SU-DHL-6 (cell line): ENCODE measurements around the gene MARCHF3.

Experiments used
- H2AFZ ChIP-seq: fragments of 200-600 bp; sonication (generic); 2 replicates; pipeline ENCODE4 v1.6.1; 2014; ENCODE audit warnings: low read depth, mild to moderate bottlenecking, moderate library complexity, mixed read lengths, antibody characterized with exemption, low read length; ENCODE audit not compliant: severe bottlenecking
- H3F3A ChIP-seq: fragments of 200-600 bp; shearing (Covaris generic); 2 replicates; pipeline ENCODE4 v1.6.0; 2016; ENCODE audit warnings: antibody characterized with exemption, mild to moderate bottlenecking; ENCODE audit not compliant: insufficient read depth
- H3K27ac ChIP-seq: fragments of 200-600 bp; sonication (generic); 2 replicates; pipeline ENCODE4 v1.5.1; 2016; ENCODE audit warnings: low read depth, mild to moderate bottlenecking, low read length, moderate library complexity, mixed read lengths
- H3K27me3 ChIP-seq: fragments of 200-600 bp; sonication (generic), shearing (Covaris generic); 2 replicates; pipeline ENCODE4 v1.6.0; 2014; ENCODE audit warnings: mild to moderate bottlenecking, low read length
- H3K36me3 ChIP-seq: fragments of 200-600 bp; sonication (generic); 2 replicates; pipeline ENCODE4 v1.6.1; 2014; ENCODE audit warnings: mild to moderate bottlenecking, low read length, mixed read lengths
- H3K4me2 ChIP-seq: fragments of 300-600, 200-600 bp; shearing (Covaris generic), sonication (generic); 2 replicates; pipeline ENCODE4 v1.6.0; 2014; ENCODE audit warnings: low read length, low read depth, mild to moderate bottlenecking; ENCODE audit not compliant: poor library complexity, severe bottlenecking
- H3K4me3 ChIP-seq: fragments of 200-600 bp; sonication (generic); 2 replicates; pipeline ENCODE4 v1.5.1; 2014; ENCODE audit warnings: antibody characterized with exemption, low read length, mild to moderate bottlenecking, mixed read lengths; ENCODE audit not compliant: insufficient read depth, poor library complexity, severe bottlenecking
- H3K79me2 ChIP-seq: fragments of 200-600 bp; sonication (generic); 2 replicates; pipeline ENCODE4 v1.6.1; 2014; ENCODE audit warnings: mild to moderate bottlenecking, low read length, moderate library complexity; ENCODE audit not compliant: insufficient read depth
- H3K9ac ChIP-seq: fragments of 200-600 bp; sonication (generic); 2 replicates; pipeline ENCODE4 v1.7.0; 2014; ENCODE audit warnings: mild to moderate bottlenecking, low read length
- H3K9me2 ChIP-seq: fragments of 200-600 bp; sonication (generic); replicated peaks from 2 replicates; pipeline ENCODE4 v1.6.1; 2014; ENCODE audit warnings: low read length; ENCODE audit not compliant: insufficient read depth
- H3K9me3 ChIP-seq: fragments of 200-600 bp; sonication (generic); 2 replicates; pipeline ENCODE4 v1.6.1; 2014; ENCODE audit warnings: low read length, mixed read lengths; ENCODE audit not compliant: insufficient read depth
- H4K20me1 ChIP-seq: fragments of 200-600 bp; sonication (generic); 2 replicates; pipeline ENCODE4 v1.6.1; 2014; ENCODE audit warnings: low read depth, mild to moderate bottlenecking, antibody characterized with exemption, low read length, moderate library complexity, mixed read lengths
- CTCF ChIP-seq: fragments of 200-600 bp; sonication (generic); IDR thresholded peaks from one replicate; pipeline ENCODE4 v1.5.1; 2017; ENCODE audit warnings: antibody characterized with exemption, mild to moderate bottlenecking, low read length, moderate library complexity; ENCODE audit not compliant: insufficient read depth, poor library complexity, severe bottlenecking
- EZH2phosphoT487 ChIP-seq: fragments of 200-600 bp; sonication (generic), shearing (Covaris generic); conservative IDR thresholded peaks from 2 replicates; pipeline ENCODE4 v1.6.1; 2018; ENCODE audit warnings: mild to moderate bottlenecking, antibody characterized with exemption, low read length, moderate library complexity, mixed read lengths

MARCHF3 gene

DNA sequence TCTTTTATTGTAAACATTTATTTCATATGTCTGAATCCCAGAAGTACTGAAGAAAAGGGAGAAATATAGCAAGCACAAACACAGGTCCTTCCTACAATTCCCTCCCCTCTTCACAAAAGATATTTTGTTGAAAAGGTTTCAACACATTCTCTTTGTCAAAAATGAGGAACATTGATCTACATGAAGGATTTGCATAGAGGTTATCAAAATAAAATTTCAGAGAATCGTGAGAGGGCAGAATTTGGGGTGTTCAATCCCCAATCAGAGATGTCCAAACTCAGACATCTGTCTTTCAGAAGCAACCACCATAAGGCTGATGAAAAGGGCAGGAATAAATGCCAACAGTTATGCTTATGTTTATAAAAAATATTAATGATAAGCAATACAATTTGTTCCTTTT lies 69.2 kb downstream of the MARCHF3 start:
- Histone ChIP-seq H3K4me2 (no peak overlapping the region), H3K27me3 (no peaks in the 10 kb centered on the region), H3K9ac (no peak overlapping the region), H3K9me2 (no peaks in the 10 kb centered on the region), H3K27ac (no peak overlapping the region), H4K20me1 (no peaks in the 10 kb centered on the region; the same call in 1 of the 2 replicates), H3F3A (no peaks in the 10 kb centered on the region), H3K36me3 (no peaks in the 10 kb centered on the region; the same call in 1 of the 2 replicates), H3K79me2 (no peaks in the 10 kb centered on the region), H2AFZ (no peak overlapping the region), H3K9me3 (no peaks in the 10 kb centered on the region), H3K4me3 (no peak overlapping the region)
- TF ChIP-seq EZH2phosphoT487 (no peak), CTCF (no peak)

- TF ChIP-seq EZH2phosphoT487 = no peak
- no peak for TF ChIP-seq CTCF
- H3K4me3 ChIP-seq = no peak overlapping the region
These were observed 71.2 kb downstream of the MARCHF3 start for GRCh38 chr5:126959188-126959587.

DNA sequence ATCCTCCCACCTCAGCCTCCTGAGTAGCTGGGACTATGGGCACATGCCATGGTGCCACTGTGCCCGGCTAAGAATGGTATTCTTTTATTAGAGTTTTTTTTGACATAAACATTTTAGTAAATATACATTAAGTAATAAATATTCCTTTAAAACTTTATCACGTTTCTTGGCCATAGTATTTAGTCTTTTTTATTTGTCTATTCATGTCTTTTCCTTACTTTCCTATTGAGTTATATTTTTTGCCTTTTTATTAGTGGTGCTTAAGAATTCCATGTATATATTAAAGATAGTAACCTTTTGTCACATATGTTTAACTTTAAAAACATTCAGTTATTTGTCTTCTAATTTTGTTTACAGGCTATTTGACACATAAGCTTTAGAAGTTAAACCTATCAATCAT lies 73.4 kb downstream of the MARCHF3 start:
- Histone ChIP-seq H3K4me3 (no peak overlapping the region), H3K9me3 (no peaks in the 10 kb centered on the region), H2AFZ (no peak overlapping the region), H3K79me2 (no peaks in the 10 kb centered on the region), H3K4me2 (no peak overlapping the region), H4K20me1 (no peaks in the 10 kb centered on the region; the same call in 1 of the 2 replicates), H3K36me3 (no peaks in the 10 kb centered on the region; the same call in 1 of the 2 replicates), H3K9me2 (no peaks in the 10 kb centered on the region), H3F3A (no peaks in the 10 kb centered on the region), H3K27ac (no peak overlapping the region), H3K9ac (no peak overlapping the region), H3K27me3 (no peaks in the 10 kb centered on the region)
- TF ChIP-seq CTCF = no peak

More at GRCh38 chr5:126959188-126959587, 71.2 kb downstream of the MARCHF3 start:
- Histone ChIP-seq H3K9ac (no peak overlapping the region), H3K27ac (no peak overlapping the region), H2AFZ (no peak overlapping the region), H3K4me2 (no peak overlapping the region), H3K79me2 (no peaks in the 10 kb centered on the region), H3K27me3 (no peaks in the 10 kb centered on the region), H4K20me1 (no peaks in the 10 kb centered on the region; the same call in 1 of the 2 replicates), H3F3A (no peaks in the 10 kb centered on the region), H3K36me3 (no peaks in the 10 kb centered on the region; the same call in 1 of the 2 replicates), H3K9me2 (no peaks in the 10 kb centered on the region), H3K9me3 (no peaks in the 10 kb centered on the region)
